ENCODE data around the gene NBPF1. TPM values are rescaled to one million over a fixed set of nuclear protein-coding genes. Genes with fewer than 3 reads are reported as not detected.
"Not testable (repeated sequence)": the region's sequence is repeated elsewhere in the genome, so short reads cannot be mapped to it uniquely, and the experiment has no call there.

NBPF1 gene
- total and polyA plus RNA-seq, 9 donors: 14.7 to 111 (median 55.9) TPM

DNA sequence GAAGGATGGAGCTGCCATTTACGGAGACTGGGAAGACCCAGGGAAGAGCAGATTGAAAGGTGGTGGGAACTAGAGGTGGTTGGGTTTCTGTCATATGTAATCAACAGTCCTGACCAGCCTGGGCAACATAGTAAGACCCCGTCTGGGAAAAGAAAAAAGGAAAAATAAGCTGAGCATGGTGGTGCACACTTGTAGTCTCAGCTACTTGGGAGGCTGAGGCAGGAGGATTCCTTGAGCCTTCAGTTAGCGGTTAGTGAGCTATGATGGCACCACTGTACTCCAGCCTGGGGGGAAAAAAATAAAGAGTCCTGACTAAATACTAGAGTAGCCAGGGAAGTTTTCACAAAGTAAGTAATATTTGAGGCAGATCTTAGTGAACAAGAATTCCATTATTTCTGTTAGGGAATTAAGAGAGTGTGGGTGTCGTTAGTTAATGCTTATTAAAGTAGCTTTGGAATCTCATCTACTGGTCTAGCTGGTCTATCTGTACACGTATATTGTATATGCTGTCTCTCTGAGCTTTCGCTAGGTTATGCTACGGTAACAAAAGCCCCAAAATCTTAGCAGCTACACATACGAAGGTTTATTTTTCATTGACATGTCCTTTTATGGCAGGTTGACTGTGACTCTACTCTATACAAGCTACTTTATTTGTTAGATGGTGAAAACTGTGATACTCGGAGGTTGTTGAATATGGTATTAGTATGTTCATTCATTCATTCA is 4.4 kb downstream of the NBPF1 start:
- H3K4me3 ChIP-seq: no peak overlapping the region
- 91 to 93% (median 92%) methylated on average over 9 of the region's 9 CpGs for WGBS, 3 donors
- no peaks in the 10 kb centered on the region for H3K9me3 ChIP-seq
- intact Hi-C loops (cut with DNase I): loop anchor here in 1 of 4 donors (10.0 kb wide), 1 partner anchor 116 kb away; no protein-coding TSS in a partner anchor
- no peaks in the 10 kb centered on the region for H3K36me3 ChIP-seq
- peaks cover 3% of the 10 kb centered on the region for H3K4me1 ChIP-seq (ENCODE audit: insufficient read depth)
- H3K27me3 ChIP-seq: no peaks in the 10 kb centered on the region
- no peak overlapping the region for H3K27ac ChIP-seq
- no peak for TF ChIP-seq POLR2A (IDR thresholded peaks at IDR 0.05)
- no peak for TF ChIP-seq EP300 (IDR thresholded peaks at IDR 0.05)
- TF ChIP-seq CTCF (IDR thresholded peaks at IDR 0.05): no peak
- DNase-seq: peak in 1 of 5 donors; percentile 12

- H3K27ac ChIP-seq: not testable (repeated sequence)
- 89 to 92% (median 90%) methylated on average over 10 of the region's 10 CpGs for whole genome bisulfite sequencing, 3 donors
- peak in 2 of 5 donors; percentile 37 to 43 for DNase-seq
Observed at GRCh38 chr1:16607853-16608815, 5.2 kb downstream of the NBPF1 start.

DNA sequence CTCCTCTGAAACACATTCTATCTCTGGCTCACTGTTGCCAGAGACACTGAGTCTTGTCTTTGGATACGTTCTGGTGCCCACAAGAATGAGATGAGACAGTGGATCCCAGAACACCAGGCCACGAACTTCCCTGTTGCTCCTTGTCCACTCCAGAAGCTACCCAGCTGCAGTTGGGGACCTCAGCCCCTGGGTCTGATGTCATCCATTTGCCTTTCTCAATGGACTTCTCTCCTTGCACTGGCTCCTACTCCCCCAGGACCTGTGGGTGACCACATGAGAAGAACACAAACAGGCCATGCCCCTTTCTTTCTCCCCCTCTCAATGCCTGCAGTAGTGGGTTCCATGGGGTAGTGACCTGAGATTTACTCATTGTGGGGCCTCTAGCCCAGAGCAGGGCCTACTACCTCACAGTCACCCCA is 5.9 kb downstream of the NBPF1 start:
- H3K4me3 ChIP-seq: no peak overlapping the region
- intact Hi-C loops (cut with DNase I): loop anchor here in 1 of 4 donors (10.0 kb wide), 1 partner anchor 117 kb away; no protein-coding TSS in a partner anchor
- H3K27ac ChIP-seq: no peak overlapping the region
- no peaks in the 10 kb centered on the region for H3K36me3 ChIP-seq
- 92 to 93% (median 92%) methylated on average over 2 of the region's 2 CpGs for WGBS, 3 donors
- no peaks in the 10 kb centered on the region for H3K27me3 ChIP-seq
- no peaks in the 10 kb centered on the region for H3K9me3 ChIP-seq
- no peak for TF ChIP-seq EP300 (IDR thresholded peaks at IDR 0.05)
- no peak for TF ChIP-seq CTCF (IDR thresholded peaks at IDR 0.05)
- no peak for DNase-seq
- H3K4me1 ChIP-seq (ENCODE audit: insufficient read depth): peaks cover 3% of the 10 kb centered on the region

More at GRCh38 chr1:16607853-16608815, 5.2 kb downstream of the NBPF1 start:
- intact Hi-C loops (cut with DNase I): loop anchor here in 1 of 4 donors (10.0 kb wide), 1 partner anchor 117 kb away; no protein-coding TSS in a partner anchor
- H3K4me1 ChIP-seq (ENCODE audit: insufficient read depth); H3K9me3 ChIP-seq; H3K4me3 ChIP-seq; H3K36me3 ChIP-seq; H3K27me3 ChIP-seq: not testable (repeated sequence)

GRCh38 chr1:16606666-16607432 is 6.5 kb downstream of the NBPF1 start:
- not testable (repeated sequence) for DNase-seq; H3K4me1 ChIP-seq (ENCODE audit: insufficient read depth); H3K27ac ChIP-seq; H3K9me3 ChIP-seq; H3K4me3 ChIP-seq; H3K36me3 ChIP-seq; H3K27me3 ChIP-seq
- 88 to 92% (median 92%) methylated on average over 5 of the region's 5 CpGs for WGBS, 3 donors
- intact Hi-C loops (cut with DNase I): loop anchor here in 1 of 4 donors (10.0 kb wide), 1 partner anchor 118 kb away; no protein-coding TSS in a partner anchor
